HG03469 (cell line): ENCODE data around the gene ZNF554.
"Not testable (repeated sequence)": the region's sequence is repeated elsewhere in the genome, so short reads cannot be mapped to it uniquely, and the experiment has no call there.

Experiments
- ATAC-seq: cut with Tn5 transposase; IDR thresholded peaks from one replicate; pipeline ENCODE4 v1.9.1; 2021; ENCODE audit warnings: mild to moderate bottlenecking, moderate library complexity, moderate number of reproducible peaks; ENCODE audit not compliant: unreplicated experiment

Gene ZNF554

GRCh38 chr19:2806736-2807378, 12.8 kb upstream of the ZNF554 start:
- no peak for ATAC-seq

- ATAC-seq = no peak
These were observed 12.1 kb upstream of the ZNF554 start for GRCh38 chr19:2807379-2808128.

- ATAC-seq = no peak
These were observed 11.3 kb upstream of the ZNF554 start for GRCh38 chr19:2808129-2808941.

- no peak for ATAC-seq
These were observed 10.1 kb upstream of the ZNF554 start for GRCh38 chr19:2809387-2810140.

GRCh38 chr19:2810141-2811091, 9.3 kb upstream of the ZNF554 start:
- no peak for ATAC-seq

GRCh38 chr19:2811221-2811722, 8.4 kb upstream of the ZNF554 start:
- ATAC-seq = no peak

- no peak for ATAC-seq
These were observed 7.8 kb upstream of the ZNF554 start for GRCh38 chr19:2811735-2812413.

GRCh38 chr19:2812414-2813234, 7.0 kb upstream of the ZNF554 start:
- ATAC-seq = no peak

GRCh38 chr19:2813235-2814160, 6.2 kb upstream of the ZNF554 start:
- ATAC-seq = no peak

GRCh38 chr19:2814426-2814825, 5.2 kb upstream of the ZNF554 start:
- no peak for ATAC-seq

GRCh38 chr19:2815191-2815614, 4.5 kb upstream of the ZNF554 start:
- no peak for ATAC-seq

- ATAC-seq = no peak
These were observed 3.7 kb upstream of the ZNF554 start for GRCh38 chr19:2815923-2816322.

- ATAC-seq = no peak
These were observed 3.0 kb upstream of the ZNF554 start for GRCh38 chr19:2816641-2817040.

GRCh38 chr19:2817237-2817829, 2.3 kb upstream of the ZNF554 start:
- ATAC-seq = not testable (repeated sequence)

- ATAC-seq = no peak
These were observed 539 bp downstream of the ZNF554 start for GRCh38 chr19:2820112-2820702.

- ATAC-seq = no peak
These were observed 3.2 kb downstream of the ZNF554 start for GRCh38 chr19:2822846-2823245.
